Dermis blood vessel endothelial cell (primary cell): ENCODE data around the gene CLDN9. TPM values are rescaled to one million over a fixed set of nuclear protein-coding genes. Genes with fewer than 3 reads are reported as not detected.

Source experiments
- DNase-seq: peaks from one replicate; pipeline ENCODE4 v3.0.0; 2010
- total RNA-seq: library from RNA; depleted of rRNA; stranded (reverse); fragments of >200 nt; gene quantifications from 2 replicates; pipeline ENCODE4 v1.2.3, GENCODE V29; 2014

Gene CLDN9
- total RNA-seq = not detected in 2 replicates

DNA sequence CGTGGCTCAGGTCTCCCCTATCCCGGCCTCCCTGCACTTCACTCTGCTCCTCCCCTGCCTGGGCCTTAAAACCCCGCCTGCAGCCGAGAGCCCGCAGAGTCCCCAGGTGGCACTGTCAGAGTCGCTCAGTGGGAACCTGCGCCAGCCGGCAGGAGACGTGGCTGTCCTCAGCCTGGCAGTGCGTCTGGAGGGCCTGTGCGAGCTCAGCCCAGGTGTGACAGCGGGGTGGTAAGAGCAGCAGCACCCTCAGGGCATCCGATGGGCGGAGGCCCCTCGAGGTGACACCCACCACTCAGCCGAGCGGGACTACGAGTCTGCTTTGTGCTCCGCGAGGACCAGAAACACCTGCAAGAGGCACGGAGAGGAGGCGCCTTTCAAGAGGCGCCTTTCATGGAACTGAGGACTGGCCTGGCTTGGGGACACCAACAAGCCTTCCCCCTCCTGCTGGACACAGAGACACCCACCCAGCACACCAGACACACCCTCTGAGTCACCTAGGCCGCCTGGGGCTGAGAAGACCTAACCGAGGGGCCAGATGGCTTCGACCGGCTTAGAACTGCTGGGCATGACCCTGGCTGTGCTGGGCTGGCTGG, at the start of gene CLDN9:
Gene CLDN9, plus strand, starts transcription at position 96 of the 593 bp plus-strand sequence. Its CDS starts 440 bp downstream, at position 536.
- DNase-seq = no peak

DNA sequence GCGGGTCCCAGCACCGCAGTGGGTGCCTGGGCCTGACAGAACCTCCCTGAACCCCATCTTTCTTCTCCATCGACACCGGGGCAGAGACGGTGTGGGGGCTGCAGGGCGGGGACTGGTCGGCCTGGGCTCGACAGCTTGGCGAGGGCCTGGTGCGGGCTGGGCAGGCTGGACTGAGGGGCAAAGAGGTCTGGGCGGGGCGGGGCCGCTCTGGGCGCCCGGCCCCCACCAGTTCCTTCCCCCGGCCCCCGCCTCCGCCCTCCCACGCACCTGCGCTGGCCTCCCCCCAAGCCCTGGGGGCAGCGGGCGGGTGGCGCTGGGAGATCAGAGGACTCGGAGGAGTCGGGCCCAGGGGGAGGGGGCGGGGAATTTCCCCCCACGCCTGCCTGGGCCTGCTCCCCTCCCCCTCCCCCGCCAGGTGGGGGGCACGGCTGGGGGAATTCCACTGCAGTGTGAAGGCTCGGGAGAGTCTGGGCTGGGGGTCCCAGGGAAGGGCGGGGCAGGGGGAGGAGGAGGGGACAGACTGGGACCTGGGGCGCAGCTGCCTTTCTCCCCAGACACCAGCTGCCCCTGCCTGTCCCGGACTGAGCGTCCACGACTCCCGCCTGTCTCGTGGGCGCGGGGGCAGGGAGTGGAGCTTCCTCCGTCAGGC, 49.5 kb upstream of the CLDN9 start:
- DNase-seq = no peak

GRCh38 chr16:2963723-2964474, 48.8 kb upstream of the CLDN9 start, which contains the start of gene KREMEN2:
Gene KREMEN2 (plus strand): TSS chr16:2964275. CDS start chr16:2964521, 246 bp downstream.
- DNase-seq = peak; percentile 20

- DNase-seq = no peak
These were observed 48.0 kb upstream of the CLDN9 start for GRCh38 chr16:2964475-2965336.

GRCh38 chr16:2966043-2966807, 46.5 kb upstream of the CLDN9 start:
- no peak for DNase-seq

DNA sequence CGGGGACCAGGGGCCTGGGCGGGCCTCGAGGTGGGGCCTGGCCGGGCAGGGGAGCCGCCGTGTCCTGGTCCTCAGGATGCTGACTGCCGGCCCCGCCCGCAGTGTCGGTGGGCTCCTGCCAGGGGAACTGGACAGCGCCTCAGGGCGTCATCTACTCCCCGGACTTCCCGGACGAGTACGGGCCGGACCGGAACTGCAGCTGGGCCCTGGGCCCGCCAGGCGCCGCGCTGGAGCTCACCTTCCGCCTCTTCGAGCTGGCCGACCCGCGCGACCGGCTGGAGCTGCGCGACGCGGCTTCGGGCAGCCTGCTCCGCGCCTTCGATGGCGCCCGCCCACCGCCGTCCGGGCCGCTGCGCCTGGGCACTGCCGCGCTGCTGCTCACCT, 45.9 kb upstream of the CLDN9 start:
- peak; percentile 13 for DNase-seq

DNA sequence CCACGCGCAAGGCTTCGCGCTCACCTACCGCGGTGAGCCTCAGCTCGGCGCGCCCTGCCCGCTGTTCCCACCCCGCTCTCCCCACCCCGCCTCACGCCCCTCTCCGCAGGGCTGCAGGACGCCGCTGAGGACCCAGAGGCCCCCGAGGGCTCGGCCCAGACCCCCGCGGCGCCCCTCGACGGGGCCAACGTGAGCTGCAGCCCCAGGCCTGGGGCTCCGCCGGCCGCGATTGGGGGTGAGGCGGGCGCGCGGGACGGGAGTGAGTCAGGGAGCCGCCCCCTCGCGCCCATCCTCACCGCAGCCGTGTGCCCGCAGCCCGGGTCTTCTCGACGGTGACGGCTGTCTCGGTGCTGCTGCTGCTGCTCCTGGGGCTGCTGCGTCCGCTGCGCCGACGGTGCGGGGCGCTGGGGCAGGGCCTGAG, 45.5 kb upstream of the CLDN9 start:
- DNase-seq = no peak

DNA sequence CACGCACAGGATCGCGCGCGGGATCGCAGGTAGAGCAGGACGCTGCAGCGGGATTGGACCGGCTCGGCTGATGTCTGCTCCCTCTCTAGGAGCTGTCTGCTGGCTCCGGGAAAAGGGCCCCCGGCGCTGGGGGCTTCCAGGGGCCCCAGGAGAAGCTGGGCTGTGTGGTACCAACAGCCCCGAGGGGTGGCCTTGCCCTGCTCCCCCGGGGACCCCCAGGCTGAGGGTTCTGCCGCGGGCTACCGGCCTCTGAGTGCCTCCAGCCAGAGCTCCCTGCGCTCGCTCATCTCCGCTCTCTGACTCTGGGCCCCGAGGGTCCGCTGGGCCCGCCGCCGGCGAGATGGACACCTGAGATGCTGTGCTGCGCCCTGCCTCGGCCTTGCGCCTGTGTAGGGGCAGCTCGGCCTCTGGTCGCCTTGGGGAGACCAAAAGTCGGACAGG, 45.0 kb upstream of the CLDN9 start:
- DNase-seq = no peak

DNA sequence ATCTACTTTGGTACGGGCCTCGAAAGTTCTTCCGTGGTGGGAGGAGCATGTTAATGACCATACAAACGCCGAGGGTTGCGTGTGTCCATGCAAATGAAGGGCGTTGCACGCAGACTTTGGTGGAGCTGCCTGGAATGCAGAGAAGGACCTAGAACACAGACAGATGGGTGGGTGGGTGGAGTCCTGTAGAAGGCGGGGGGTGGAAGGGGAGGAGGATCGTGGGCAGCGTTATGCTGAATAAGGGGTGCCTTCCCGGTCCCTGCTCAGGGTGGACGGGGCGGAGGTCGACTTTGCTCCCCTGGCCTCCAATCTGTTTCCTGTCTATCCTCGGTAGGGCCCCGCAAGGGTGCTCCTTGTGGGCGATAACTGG, 44.4 kb upstream of the CLDN9 start:
- no peak for DNase-seq

- peak; percentile 90 for DNase-seq
These were observed 43.8 kb upstream of the CLDN9 start, which contains the start of gene PAQR4 for GRCh38 chr16:2968738-2969544. Gene PAQR4 (plus strand): TSS chr16:2969348. CDS start chr16:2969675, 327 bp downstream.

DNA sequence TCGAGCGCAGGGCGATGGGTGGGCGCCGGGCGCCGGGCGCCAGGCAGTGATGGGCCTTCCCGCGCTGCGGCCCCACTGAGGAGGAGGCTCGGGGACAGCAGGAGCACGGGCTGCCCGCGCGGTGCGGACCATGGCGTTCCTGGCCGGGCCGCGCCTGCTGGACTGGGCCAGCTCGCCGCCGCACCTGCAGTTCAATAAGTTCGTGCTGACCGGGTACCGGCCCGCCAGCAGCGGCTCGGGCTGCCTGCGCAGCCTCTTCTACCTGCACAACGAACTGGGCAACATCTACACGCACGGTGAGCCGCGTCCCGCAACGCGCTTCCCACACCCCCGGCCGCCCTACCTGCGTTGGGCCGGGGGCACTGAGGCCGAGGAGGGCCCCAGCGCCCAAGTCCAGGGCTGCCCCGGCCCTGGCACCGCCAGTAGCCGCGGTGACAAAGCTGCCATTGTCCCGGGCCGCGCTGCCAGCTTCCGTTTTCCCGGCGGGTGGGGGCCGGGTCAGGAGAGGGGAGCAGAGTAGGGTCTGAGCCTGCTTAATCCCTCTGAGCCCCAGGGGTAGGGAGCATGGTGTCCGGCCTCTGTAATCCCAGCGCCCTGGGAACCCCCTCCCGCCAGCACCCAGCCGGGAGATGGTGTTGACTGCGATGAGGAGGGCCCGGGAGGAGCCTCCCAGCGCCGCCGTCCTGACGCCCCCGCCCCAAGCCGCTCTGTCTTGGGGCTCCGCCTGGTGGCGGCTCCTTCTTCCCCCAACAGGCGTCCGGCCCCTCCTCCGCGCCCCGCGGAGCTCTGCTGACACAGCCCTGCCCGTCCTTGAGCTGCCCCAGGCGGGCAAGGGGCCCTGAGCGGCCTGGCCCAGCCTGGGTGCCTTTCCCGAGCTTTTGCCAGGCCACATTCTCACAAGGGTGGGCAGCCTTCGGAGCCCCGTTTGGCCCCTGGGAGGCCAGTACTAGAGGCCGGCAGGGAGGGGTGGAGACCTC, 42.9 kb upstream of the CLDN9 start:
- DNase-seq = peak; percentile 70

- no peak for DNase-seq
These were observed 42.2 kb upstream of the CLDN9 start for GRCh38 chr16:2970563-2970962.

- DNase-seq = no peak
These were observed 41.4 kb upstream of the CLDN9 start for GRCh38 chr16:2971134-2971984.

DNA sequence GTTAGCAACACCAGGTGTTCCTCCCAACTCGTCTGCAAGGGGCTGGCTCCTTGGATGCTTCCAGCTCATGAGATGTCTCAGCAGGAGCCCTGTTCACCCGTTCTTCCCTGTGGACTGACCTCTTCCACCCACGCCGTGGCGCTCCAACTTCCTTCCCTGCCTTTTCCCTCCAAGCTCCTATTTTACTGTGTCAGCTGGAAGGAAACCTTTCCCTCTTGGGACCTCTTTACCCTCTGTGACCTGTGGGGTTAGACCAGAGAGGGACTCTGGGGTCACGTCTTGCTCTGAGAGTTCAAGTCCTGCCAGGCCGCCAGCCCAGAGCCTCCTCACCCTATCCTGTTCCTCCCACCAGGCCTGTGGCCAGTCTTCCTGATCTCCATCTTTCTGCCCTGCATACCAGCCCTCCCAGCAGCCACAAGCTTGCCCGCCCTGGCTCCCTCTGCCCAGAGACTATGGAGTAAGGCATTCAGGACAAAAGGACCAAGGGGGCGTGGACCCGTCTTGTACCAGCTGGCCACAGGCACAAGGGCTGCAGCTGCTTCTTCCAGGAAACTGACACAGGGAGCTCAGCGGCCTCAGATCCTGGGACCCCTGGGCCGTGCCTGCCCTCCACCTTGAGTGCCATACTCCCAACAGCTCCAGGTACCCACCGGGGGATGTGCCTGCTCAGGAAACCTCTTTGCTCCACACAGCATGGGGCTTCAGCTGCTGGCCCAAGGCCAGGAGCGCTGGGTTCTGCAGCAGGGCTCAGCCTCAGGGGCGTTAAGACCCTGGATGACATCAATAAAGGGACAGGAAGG, 40.5 kb upstream of the CLDN9 start:
- DNase-seq = no peak

GRCh38 chr16:2973093-2973492, 39.6 kb upstream of the CLDN9 start:
- DNase-seq = no peak

DNA sequence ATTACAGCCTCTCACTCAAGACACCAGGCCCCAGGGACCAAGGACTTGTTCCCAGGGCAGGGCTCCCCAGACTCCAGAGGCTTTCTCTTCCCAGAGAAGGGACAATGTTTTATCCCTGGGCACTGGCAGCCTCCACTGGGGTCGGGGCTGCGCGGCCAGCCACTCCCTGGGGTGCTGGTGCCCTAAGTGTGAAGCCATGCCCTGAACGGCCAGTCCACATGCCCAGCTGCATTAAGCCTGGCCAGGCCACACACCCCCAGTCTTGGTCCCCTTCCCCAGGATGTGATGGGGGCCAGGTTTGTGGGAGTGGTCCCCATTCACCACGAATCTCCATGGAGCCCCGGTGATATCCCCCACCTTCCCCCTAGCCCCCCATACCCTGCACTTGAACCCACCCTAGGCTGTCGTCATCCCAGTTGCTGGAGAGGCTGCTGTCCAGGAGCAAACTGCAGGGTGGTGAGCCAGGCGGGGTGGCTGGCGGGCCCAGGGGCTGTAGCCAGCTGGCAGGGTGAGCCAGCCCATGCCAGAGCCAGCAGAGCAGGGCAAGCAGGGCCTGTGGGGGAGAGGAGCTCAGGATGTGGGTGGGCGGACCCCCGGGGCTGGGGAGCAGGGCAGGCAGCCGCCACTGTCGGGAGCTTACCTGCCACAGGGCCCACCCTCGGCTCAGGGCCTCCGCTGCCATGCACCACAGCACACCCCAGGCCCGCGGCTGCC, 39.0 kb upstream of the CLDN9 start:
- no peak for DNase-seq
